ENCODE measurements around the gene OTUB2. TPM values are rescaled to one million over a fixed set of nuclear protein-coding genes. Genes with fewer than 3 reads are reported as not detected.

The OTUB2 gene
- total and polyA plus RNA-seq, 9 donors: 0.41 to 1.6 (median 0.76) TPM

- TF ChIP-seq POLR2A (IDR thresholded peaks at IDR 0.05) (no peak), EP300 (IDR thresholded peaks at IDR 0.05) (no peak), CTCF (IDR thresholded peaks at IDR 0.05) (no peak)
- no peaks in the 10 kb centered on the region for H3K36me3 ChIP-seq
- intact Hi-C loops (cut with DNase I): no loop called here
- no peaks in the 10 kb centered on the region for H3K9me3 ChIP-seq
- H3K4me1 ChIP-seq (ENCODE audit: insufficient read depth): no peaks in the 10 kb centered on the region
- no peak overlapping the region for H3K27ac ChIP-seq
- WGBS, 3 donors: 67 to 79% (median 68%) methylated on average over 12 of the region's 12 CpGs
- no peak overlapping the region for H3K4me3 ChIP-seq
- no peaks in the 10 kb centered on the region for H3K27me3 ChIP-seq
- DNase-seq: no peak
Observed at GRCh38 chr14:94042433-94043091, 16.4 kb downstream of the OTUB2 start.

GRCh38 chr14:94043111-94043755 is 17.1 kb downstream of the OTUB2 start:
- peak in 1 of 5 donors; percentile 33 for DNase-seq
- 69 to 74% (median 71%) methylated on average over 12 to 13 of the region's 13 CpGs for WGBS, 3 donors
- Histone ChIP-seq H3K4me1 (ENCODE audit: insufficient read depth) (no peaks in the 10 kb centered on the region), H3K36me3 (no peaks in the 10 kb centered on the region), H3K9me3 (no peaks in the 10 kb centered on the region), H3K4me3 (no peak overlapping the region), H3K27me3 (no peaks in the 10 kb centered on the region), H3K27ac (no peak overlapping the region)
- TF ChIP-seq CTCF (IDR thresholded peaks at IDR 0.05) (no peak), EP300 (IDR thresholded peaks at IDR 0.05) (no peak), POLR2A (IDR thresholded peaks at IDR 0.05) (no peak)
- intact Hi-C loops (cut with DNase I): no loop called here

GRCh38 chr14:94043756-94044475 is 17.8 kb downstream of the OTUB2 start:
- TF ChIP-seq POLR2A (IDR thresholded peaks at IDR 0.05) (no peak), CTCF (IDR thresholded peaks at IDR 0.05) (no peak), EP300 (IDR thresholded peaks at IDR 0.05) (no peak)
- Histone ChIP-seq H3K4me3 (no peak overlapping the region), H3K36me3 (no peaks in the 10 kb centered on the region), H3K4me1 (ENCODE audit: insufficient read depth) (no peaks in the 10 kb centered on the region), H3K27me3 (no peaks in the 10 kb centered on the region), H3K9me3 (no peaks in the 10 kb centered on the region), H3K27ac (no peak overlapping the region)
- 87 to 90% (median 89%) methylated on average over 14 of the region's 14 CpGs for WGBS, 3 donors
- DNase-seq: peak in 1 of 5 donors; percentile 25
- intact Hi-C loops (cut with DNase I): no loop called here

- H3K36me3 ChIP-seq: no peaks in the 10 kb centered on the region
- no peaks in the 10 kb centered on the region for H3K4me1 ChIP-seq (ENCODE audit: insufficient read depth)
- peak in 1 of 5 donors; percentile 33 for DNase-seq
- H3K4me3 ChIP-seq: no peak overlapping the region
- no peak for TF ChIP-seq EP300 (IDR thresholded peaks at IDR 0.05)
- no peak for TF ChIP-seq POLR2A (IDR thresholded peaks at IDR 0.05)
- no peak for TF ChIP-seq CTCF (IDR thresholded peaks at IDR 0.05)
- H3K27me3 ChIP-seq: no peaks in the 10 kb centered on the region
- intact Hi-C loops (cut with DNase I): no loop called here
- WGBS, 3 donors: 87 to 91% (median 89%) methylated on average over 20 of the region's 20 CpGs
- H3K27ac ChIP-seq: no peak overlapping the region
- no peaks in the 10 kb centered on the region for H3K9me3 ChIP-seq
Observed at GRCh38 chr14:94044476-94045091, 18.4 kb downstream of the OTUB2 start.
